Fibroblast of mammary gland (primary cell): ENCODE data around the gene DHRS2.

Experiments used
- DNase-seq: peaks from one replicate; pipeline ENCODE4 v3.0.0-alpha.2; 2010; ENCODE audit warnings: low read depth
- H3K4me3 ChIP-seq: 2 replicates; pipeline ENCODE4 v1.5.1; 2011; ENCODE audit warnings: low read depth, mild to moderate bottlenecking, low read length, moderate library complexity; ENCODE audit not compliant: control insufficient read depth
- CTCF ChIP-seq: conservative IDR thresholded peaks from 2 replicates; pipeline ENCODE4 v1.5.1; 2011; ENCODE audit warnings: low read depth, low read length, inconsistent platforms; ENCODE audit not compliant: control insufficient read depth, insufficient read depth

DHRS2 gene

DNA sequence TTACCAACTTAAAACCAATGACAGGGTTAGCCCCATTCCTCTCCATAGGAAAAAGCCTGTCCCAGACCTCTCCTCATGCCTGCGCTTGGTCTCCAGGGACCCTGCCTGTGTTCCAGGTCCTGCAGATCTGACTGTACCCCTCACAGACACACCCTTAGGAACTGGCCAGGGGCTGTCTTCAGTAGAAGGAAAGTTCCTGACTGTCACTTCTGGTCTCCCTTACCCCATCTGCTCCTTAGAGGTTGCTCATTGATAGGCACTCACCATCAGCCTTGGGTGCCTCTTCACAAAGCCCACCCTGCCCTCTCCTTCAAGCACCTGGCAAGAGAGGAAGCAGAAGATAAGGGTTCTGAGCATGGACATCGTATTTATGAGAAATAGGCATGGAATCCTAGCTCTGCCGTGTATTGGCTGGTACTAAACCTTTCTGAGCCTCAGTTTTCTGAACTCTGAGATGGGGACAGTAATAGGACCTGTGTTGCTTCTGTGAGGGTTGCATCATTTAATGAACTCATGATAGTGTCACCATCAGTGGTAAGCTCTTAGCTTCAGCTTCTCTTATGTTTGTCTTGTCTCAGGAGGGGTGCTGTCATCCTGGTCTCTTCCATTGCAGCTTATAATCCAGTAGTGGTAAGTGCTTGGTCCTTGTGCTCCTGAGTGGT is 7.5 kb downstream of the DHRS2 start:
- no peak for DNase-seq
- H3K4me3 ChIP-seq: no peak overlapping the region
- no peak for TF ChIP-seq CTCF

DNA sequence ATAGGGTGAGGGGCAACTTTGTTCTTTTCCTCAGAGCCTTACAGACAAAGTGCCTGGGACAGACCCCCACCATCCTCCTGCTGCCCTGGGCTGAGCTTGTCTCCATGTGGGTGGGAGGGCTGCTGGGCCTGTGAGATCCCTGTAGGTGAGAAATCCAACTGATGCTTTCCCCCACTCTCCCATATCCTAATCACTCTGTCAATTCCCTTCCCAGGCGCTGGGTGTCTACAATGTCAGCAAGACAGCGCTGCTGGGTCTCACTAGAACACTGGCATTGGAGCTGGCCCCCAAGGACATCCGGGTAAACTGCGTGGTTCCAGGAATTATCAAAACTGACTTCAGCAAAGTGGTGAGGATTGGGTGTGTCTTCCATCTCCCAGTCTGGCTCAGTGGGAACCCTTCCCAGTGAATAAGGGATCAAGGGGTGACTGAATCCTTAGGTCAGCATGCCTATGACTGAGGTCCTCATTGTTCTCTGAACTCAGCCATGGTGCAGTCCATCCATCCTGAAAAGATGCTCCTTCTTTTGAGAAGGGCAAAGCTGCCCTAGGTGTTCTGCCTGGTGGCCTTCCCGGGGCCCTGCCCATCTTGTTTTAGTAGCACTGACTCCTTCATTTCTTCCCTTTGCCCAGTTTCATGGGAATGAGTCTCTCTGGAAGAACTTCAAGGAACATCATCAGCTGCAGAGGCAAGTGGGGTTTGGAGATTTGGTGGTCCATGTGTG is 8.2 kb downstream of the DHRS2 start:
- no peak overlapping the region for H3K4me3 ChIP-seq
- TF ChIP-seq CTCF: no peak
- DNase-seq: no peak

DNA sequence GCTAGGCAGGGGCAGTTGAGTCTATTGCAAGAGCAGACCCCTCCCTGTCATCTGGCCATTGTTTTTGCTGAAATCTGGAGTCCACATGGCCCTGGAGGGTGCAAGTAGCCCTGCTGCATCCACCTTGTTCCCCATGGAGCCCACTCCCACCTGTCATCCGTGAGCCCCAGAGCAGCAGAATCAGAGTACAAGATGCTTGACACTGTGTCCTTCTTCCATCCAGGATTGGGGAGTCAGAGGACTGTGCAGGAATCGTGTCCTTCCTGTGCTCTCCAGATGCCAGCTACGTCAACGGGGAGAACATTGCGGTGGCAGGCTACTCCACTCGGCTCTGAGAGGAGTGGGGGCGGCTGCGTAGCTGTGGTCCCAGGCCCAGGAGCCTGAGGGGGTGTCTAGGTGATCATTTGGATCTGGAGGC is 8.8 kb downstream of the DHRS2 start:
- no peak for TF ChIP-seq CTCF
- H3K4me3 ChIP-seq: no peak overlapping the region

DNA sequence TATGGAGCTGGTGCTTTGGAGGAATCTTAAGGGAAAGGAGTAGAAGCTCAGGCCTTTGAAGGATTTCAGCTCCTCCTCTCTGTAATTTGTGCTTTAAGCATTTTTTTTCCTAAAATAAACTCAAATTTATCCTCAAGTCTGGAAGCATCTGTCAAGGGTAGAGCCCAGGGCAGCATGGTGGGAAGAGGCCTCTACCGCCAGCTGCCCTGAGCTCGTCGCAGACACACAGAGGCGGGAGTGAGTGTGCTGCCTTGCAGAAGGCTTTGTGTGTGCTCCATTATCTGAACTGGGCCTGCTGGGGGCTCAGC is 9.3 kb downstream of the DHRS2 start:
- no peak overlapping the region for H3K4me3 ChIP-seq
- no peak for DNase-seq
- TF ChIP-seq CTCF: no peak

More for the DNA sequence above, 8.8 kb downstream of the DHRS2 start:
- no peak for DNase-seq

- DNase-seq: no peak
- TF ChIP-seq CTCF: no peak
- H3K4me3 ChIP-seq: no peak overlapping the region
Measured at GRCh38 chr14:23645812-23646647, 9.9 kb downstream of the DHRS2 start.

DNA sequence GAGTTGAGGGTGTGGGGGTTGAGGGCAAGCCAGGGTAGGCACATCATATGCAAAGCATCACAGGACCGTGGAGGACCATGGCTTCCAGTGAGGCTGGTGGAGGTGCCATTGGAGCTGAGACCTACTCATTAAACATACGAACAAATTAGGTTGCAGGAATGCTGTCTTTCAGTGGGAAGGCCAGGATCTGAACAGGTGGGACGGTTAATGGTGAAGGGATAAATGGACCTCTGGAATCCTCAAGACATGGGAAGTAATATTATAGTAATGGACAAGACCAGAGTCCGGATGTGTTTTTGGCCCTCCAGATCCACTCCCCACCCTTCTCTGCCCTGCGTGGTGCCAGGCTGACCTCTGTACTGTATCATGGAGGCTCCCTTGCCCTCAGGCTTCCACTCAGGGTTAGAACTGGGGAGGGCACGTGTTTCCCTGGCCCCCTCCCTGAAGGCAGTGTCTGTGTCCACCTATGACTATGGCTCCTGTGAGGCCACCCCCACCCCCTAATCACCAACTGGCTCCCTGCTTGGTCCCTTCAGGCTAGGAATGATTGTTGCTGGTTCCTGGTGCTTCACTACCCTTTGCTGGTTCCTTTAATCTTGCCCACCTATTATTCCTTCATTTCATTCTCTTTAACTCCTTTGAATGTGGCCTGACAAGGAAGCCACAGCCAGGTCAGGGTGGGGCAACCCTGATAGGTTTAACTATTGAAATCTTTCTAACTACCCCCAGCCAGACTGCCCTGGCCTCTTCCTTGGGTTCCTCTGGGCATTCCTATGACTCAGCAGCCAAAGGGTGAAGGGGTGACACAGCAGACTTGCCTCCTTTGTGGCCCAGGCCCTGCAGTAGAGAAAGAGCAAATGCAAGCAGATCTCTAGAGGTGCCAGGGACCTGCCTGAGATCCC is 10.7 kb downstream of the DHRS2 start:
- no peak overlapping the region for H3K4me3 ChIP-seq
- no peak for TF ChIP-seq CTCF
- DNase-seq: peak; percentile 24
